Transverse colon (tissue), 4 donors: ENCODE data around the gene CAMK1G. TPM values are rescaled to one million over a fixed set of nuclear protein-coding genes. Genes with fewer than 3 reads are reported as not detected.

Experiments
- DNase-seq: peaks from one replicate; pipeline ENCODE4 v3.0.0-alpha.2; 2019
- H3K27ac ChIP-seq, 4 donors: fragments of 200-600 bp; sonication (generic); 2 replicates each; pipeline ENCODE4 v1.5.1; 2016 to 2018; ENCODE audit warnings: inconsistent platforms in 4 of 4
- H3K27me3 ChIP-seq: fragments of 200-600 bp; sonication (generic); 2 replicates; pipeline ENCODE4 v1.5.1; 2017; ENCODE audit warnings: inconsistent platforms
- H3K36me3 ChIP-seq, 4 donors: fragments of 200-600 bp; sonication (generic); 2 replicates each; pipeline ENCODE4 v1.5.1; 2017 to 2019; ENCODE audit warnings: inconsistent platforms in 4 of 4
- H3K4me1 ChIP-seq, 4 donors: fragments of 200-600 bp; sonication (generic); 2 replicates each; pipeline ENCODE4 v1.5.1; 2017 to 2020; ENCODE audit warnings: inconsistent platforms in 4 of 4
- H3K4me3 ChIP-seq, 4 donors: fragments of 200-600 bp; sonication (generic); 1 replicate in 1 of 4; 2 replicates in 3 of 4; pipeline versions ENCODE4 v1.5.1 to v1.6.1; 2017 to 2019; ENCODE audit warnings: inconsistent platforms in 4 of 4
- H3K9me3 ChIP-seq, 2 donors: fragments of 200-600 bp; sonication (generic); 2 replicates each; pipeline ENCODE4 v1.5.1; 2017 to 2019; ENCODE audit warnings: inconsistent platforms in 2 of 2
- EP300 ChIP-seq: sonication (generic); formaldehyde crosslinking; IDR thresholded peaks from one replicate; pipeline ENCODE4 v1.6.1; 2017; ENCODE audit warnings: antibody characterized with exemption, low read depth
- POLR2A ChIP-seq: fragments of 450-650 bp; IDR thresholded peaks from one replicate; pipeline ENCODE4 v1.6.1; 2016; ENCODE audit warnings: antibody characterized with exemption, mild to moderate bottlenecking, moderate library complexity
- POLR2AphosphoS5 ChIP-seq, 3 donors: sonication (generic); formaldehyde crosslinking; IDR thresholded peaks; one replicate each; pipeline ENCODE4 v1.6.1; 2016; ENCODE audit warnings: antibody characterized with exemption in 3 of 3
- WGBS, 2 donors: methylation state at CpG; one replicate each; pipeline ENCODE4 v1.1.5; 2018; ENCODE audit warnings: low coverage in 1 of 2; 5-methylcytosine and 5-hydroxymethylcytosine counted together
- in situ Hi-C, 4 donors: fragments of 200-750 bp; cut with MboI; loops; one replicate each; pipeline versions ENCODE4 v1.15.0 to v1.15.1; 2017; ENCODE audit warnings: low sequenced_read_pairs in 3 of 4, low pct_ligation_motif_present in 1 of 4, low pct_unique_long_range_greater_than_20kb in 1 of 4
- intact Hi-C: fragments of 100-400 bp; cut with DNase I; formaldehyde crosslinking; loops from one replicate; pipeline ENCODE4 v1.15.1; 2023; ENCODE audit warnings: low total_unique reads
- total RNA-seq, 4 donors: library from RNA; depleted of rRNA; stranded (reverse); fragments of >200 nt; gene quantifications; one replicate each; pipeline ENCODE4 v1.1.0, GENCODE V29; 2016
- TF ChIP-seq, protein P1 (sequence below), 5 experiments: fragments of 200-600 bp in 3 of 5; fragments of 450-650 bp in 2 of 5; sonication (generic) in 3 of 5; IDR thresholded peaks; 1 replicate in 2 of 5; 2 replicates in 3 of 5; pipeline ENCODE4 v1.5.1; 2016 to 2017; ENCODE audit warnings: antibody characterized with exemption in 5 of 5, inconsistent platforms in 3 of 5, mild to moderate bottlenecking in 2 of 5, moderate library complexity in 1 of 5

CAMK1G gene
- not detected for total RNA-seq

DNA sequence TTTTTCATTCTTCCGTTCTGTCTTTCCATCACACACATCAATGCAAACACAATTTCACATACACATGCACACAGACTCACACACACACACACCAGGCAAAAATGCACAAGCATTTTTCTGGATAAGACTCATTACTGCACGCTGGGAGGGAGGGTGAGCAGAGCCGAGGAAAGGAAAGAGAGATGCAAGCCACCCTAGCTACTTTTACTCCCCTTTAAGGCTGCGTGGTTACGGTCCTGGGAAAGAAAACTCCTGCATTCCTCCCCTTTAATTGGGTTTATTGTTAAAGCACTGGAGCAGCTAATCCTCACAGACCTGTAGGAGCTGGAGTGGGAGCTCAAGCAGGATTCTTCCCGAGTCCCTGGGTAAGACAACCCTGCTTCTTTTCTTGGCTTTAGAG lies at the start of gene CAMK1G:
Gene CAMK1G, plus strand, starts transcription at position 307 of the 400 bp plus-strand sequence. CDS start 11,270 bp downstream, outside the sequence.
- Histone ChIP-seq H3K27ac (no peak within 1 kb of the TSS), H3K4me1 (peaks cover 0 to 8% (median 6%) of the 10 kb centered on the region in 4 donors), H3K4me3 (no peak within 1 kb of the TSS), H3K27me3 (peaks cover 64% of the 10 kb centered on the region), H3K9me3 (no peaks in the 10 kb centered on the region), H3K36me3 (no peaks in the 10 kb centered on the region)
- TF ChIP-seq, protein P1, sequence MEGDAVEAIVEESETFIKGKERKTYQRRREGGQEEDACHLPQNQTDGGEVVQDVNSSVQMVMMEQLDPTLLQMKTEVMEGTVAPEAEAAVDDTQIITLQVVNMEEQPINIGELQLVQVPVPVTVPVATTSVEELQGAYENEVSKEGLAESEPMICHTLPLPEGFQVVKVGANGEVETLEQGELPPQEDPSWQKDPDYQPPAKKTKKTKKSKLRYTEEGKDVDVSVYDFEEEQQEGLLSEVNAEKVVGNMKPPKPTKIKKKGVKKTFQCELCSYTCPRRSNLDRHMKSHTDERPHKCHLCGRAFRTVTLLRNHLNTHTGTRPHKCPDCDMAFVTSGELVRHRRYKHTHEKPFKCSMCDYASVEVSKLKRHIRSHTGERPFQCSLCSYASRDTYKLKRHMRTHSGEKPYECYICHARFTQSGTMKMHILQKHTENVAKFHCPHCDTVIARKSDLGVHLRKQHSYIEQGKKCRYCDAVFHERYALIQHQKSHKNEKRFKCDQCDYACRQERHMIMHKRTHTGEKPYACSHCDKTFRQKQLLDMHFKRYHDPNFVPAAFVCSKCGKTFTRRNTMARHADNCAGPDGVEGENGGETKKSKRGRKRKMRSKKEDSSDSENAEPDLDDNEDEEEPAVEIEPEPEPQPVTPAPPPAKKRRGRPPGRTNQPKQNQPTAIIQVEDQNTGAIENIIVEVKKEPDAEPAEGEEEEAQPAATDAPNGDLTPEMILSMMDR (IDR thresholded peaks at IDR 0.05), result no peak
- TF ChIP-seq POLR2A (no peak), EP300 (no peak), POLR2AphosphoS5 (IDR thresholded peaks at IDR 0.05) (no peak)
- intact Hi-C loops (no loop called here), in situ Hi-C loops (no loop called here)
- 8 to 19% methylated on average over 5 to 6 of the region's 6 CpGs for WGBS, 2 donors
- no peak for DNase-seq

DNA sequence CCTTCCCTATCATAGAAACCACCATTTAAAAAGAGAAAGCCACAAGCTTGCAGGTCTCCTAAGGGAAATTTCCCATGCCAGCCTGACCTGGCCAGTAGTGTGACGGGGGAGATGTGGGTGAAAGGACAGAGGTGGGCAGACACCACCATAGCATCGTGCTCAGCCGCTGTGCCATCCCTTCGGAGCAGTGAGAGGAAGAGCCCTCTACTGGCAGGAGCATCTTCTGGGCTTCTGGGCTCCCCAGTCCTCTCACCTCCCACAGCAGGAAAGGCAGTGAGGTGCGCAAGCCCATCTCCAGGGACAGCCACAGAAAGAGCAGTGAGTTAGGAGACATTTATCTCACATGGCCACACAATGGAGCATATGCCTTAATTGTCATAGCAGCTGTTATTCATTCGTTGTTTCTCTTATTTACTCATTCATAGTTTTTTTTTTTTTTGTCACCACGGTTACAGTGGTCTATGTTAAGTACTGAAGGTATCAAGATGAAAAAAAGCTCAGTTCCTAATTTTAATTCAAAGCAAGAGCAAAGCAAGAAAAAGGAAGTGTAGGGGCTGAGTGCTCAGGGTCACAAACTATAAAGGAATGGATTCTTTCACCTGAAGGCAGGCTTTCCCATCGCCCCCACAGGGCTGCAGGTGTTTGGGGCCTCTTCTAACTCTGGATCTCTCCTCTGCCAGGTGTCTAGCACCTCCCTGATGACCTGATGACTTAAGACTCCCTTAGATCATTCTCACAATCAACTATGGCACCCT lies 48.8 kb upstream of the CAMK1G start:
- Histone ChIP-seq H3K27me3 (peaks cover 2% of the 10 kb centered on the region), H3K27ac (no peak overlapping the region), H3K4me3 (no peak overlapping the region), H3K9me3 (no peaks in the 10 kb centered on the region), H3K4me1 (no peaks in the 10 kb centered on the region), H3K36me3 (no peaks in the 10 kb centered on the region)
- no peak for TF ChIP-seq POLR2AphosphoS5 (IDR thresholded peaks at IDR 0.05)
- TF ChIP-seq, protein P1 (IDR thresholded peaks at IDR 0.05), result no peak
- TF ChIP-seq EP300, result no peak
- no peak for TF ChIP-seq POLR2A
- no peak for DNase-seq
- in situ Hi-C loops, result no loop called here
- WGBS, 2 donors, result 70 to 92% methylated on average over 2 to 8 of the region's 8 CpGs
- intact Hi-C loops, result no loop called here

- H3K36me3 ChIP-seq, result no peaks in the 10 kb centered on the region
- no peak overlapping the region for H3K27ac ChIP-seq
- no peak for TF ChIP-seq POLR2A
- in situ Hi-C loops (no loop called here), intact Hi-C loops (no loop called here)
- H3K27me3 ChIP-seq, result peaks cover 8% of the 10 kb centered on the region
- no peaks in the 10 kb centered on the region for H3K4me1 ChIP-seq
- no peaks in the 10 kb centered on the region for H3K9me3 ChIP-seq
- WGBS, 2 donors, result 33 to 48% methylated on average over 1 to 2 of the region's 2 CpGs
- H3K4me3 ChIP-seq, result no peak overlapping the region
- no peak for DNase-seq
Observed at GRCh38 chr1:209536843-209537242, 46.7 kb upstream of the CAMK1G start.

DNA sequence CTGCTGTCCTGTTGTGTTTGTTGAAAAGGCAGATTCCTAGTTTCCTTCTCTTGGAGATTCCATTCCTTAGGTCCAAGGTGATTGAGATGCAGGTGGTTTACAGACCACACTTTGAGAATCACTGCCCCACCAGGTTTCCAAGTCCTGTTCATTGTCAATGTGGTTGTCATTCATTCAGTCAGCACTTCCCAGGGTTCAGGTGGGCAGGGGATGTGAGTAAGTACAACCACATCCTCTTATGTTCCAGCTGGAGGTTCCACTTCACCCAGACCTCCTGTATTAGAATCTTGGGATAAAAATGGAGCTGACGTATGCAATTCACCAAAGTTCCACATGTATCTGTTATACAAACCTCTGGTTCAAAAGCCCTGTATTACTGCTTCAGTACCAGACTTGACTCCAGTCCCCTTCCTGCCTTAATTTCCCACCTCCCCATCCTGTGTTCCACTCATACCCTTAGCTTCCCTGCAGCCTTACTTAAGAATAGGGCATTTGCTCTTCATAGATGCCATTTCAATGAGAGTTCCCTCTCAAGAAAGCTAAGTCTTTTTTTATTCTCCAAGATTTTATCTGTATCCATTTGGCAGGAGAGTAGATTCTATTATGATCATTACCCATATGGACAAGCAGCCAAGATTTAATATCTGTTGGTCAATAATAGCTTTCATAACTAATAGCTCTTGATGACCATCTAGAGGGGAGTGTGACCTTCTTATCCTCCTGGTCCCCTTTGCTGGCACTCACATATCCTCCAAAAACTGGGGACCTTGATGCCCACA lies 46.0 kb upstream of the CAMK1G start:
- Histone ChIP-seq H3K9me3 (no peaks in the 10 kb centered on the region), H3K4me1 (no peaks in the 10 kb centered on the region), H3K27me3 (peaks cover 8% of the 10 kb centered on the region), H3K27ac (no peak overlapping the region), H3K36me3 (no peaks in the 10 kb centered on the region), H3K4me3 (no peak overlapping the region)
- intact Hi-C loops, result loop anchor here (1.0 kb wide), 1 partner anchor 120 kb away; no protein-coding TSS in a partner anchor
- DNase-seq, result no peak
- in situ Hi-C loops, result no loop called here
- WGBS, 2 donors, result 71% methylated on average over 1 of the region's 1 CpG; no CpG with 5 or more reads in 1 of the 2 donors
- TF ChIP-seq EP300 (no peak), POLR2AphosphoS5 (IDR thresholded peaks at IDR 0.05) (no peak)
- TF ChIP-seq, protein P1 (IDR thresholded peaks at IDR 0.05), result no peak
